Mesodermal cell (in vitro differentiated cells): ENCODE measurements around the gene AGRP.

Experiments
- H3K27ac ChIP-seq: 2 replicates; pipeline ENCODE4 v1.7.0; 2013; ENCODE audit warnings: mild to moderate bottlenecking, low read depth, low read length, moderate library complexity; ENCODE audit not compliant: severe bottlenecking
- H3K36me3 ChIP-seq: 2 replicates; pipeline ENCODE4 v1.7.1; 2013; ENCODE audit warnings: mild to moderate bottlenecking, low read length, moderate library complexity; ENCODE audit not compliant: control insufficient read depth, insufficient read depth
- H3K4me1 ChIP-seq: one replicate; pipeline ENCODE4 v1.7.1; 2013; ENCODE audit warnings: mild to moderate bottlenecking, low read length; ENCODE audit not compliant: insufficient read depth, control insufficient read depth, poor library complexity, severe bottlenecking
- H3K4me3 ChIP-seq: 2 replicates; pipeline ENCODE4 v1.7.0; 2013; ENCODE audit warnings: low read length, control low read depth, mild to moderate bottlenecking; ENCODE audit not compliant: insufficient read depth, poor library complexity, severe bottlenecking; ENCODE audit errors: extremely low read depth
- H3K9me3 ChIP-seq: 2 replicates; pipeline ENCODE4 v1.7.1; 2013; ENCODE audit warnings: mild to moderate bottlenecking, low read length, moderate library complexity; ENCODE audit not compliant: control insufficient read depth
- WGBS, 2 experiments: methylation state at CpG; one replicate each; pipeline ENCODE4 v1.1.5; 2013; ENCODE audit warnings: missing lambda C conversion rate in 2 of 2; ENCODE audit not compliant: insufficient coverage in 2 of 2; 5-methylcytosine and 5-hydroxymethylcytosine counted together

AGRP gene

DNA sequence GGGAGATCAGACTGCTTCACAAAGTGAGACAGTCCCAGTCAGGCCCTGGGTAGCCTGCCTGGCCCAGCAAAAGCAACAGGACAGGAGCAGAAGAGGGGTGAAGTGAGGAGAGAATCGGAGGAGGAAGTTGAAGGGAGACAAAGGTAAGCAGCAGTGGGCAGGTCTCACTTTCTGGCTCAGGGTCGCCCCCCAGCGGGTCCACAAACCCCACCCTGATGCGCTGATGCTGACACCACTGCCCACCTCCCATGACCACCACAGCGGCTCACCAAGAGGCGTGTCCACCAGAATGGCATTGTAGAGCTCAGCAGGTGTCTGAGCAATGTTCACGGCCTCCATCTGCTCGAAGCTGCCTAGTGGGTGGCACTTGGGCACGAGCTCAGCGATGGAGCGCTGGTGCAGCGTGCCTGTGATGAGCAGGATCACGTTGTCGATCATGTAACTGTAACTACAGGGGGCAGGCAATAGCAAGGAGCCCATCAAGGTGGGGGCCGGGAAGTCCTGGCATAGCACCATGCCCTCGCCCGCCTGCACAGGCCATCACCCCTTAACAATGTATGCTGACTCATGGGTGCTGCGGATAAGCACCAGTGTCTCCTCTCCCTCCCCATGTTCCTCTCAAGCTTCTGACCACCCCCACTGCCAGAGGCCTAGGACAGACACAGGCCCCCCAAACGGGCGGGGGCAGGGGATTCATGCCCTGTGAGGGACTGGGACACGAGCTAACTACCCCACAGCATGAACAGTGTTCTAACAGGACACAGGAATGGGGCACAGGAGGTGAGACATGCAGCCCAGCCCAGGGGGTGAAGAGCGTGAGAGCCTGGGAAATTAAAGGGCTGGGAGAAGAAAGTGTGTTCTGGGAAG lies 38.9 kb downstream of the AGRP start:
- 78 to 83% methylated on average over 20 to 21 of the region's 22 CpGs for WGBS, 2 experiments
- H3K36me3 ChIP-seq: peaks cover 26% of the 10 kb centered on the region
- no peaks in the 10 kb centered on the region for H3K4me1 ChIP-seq

DNA sequence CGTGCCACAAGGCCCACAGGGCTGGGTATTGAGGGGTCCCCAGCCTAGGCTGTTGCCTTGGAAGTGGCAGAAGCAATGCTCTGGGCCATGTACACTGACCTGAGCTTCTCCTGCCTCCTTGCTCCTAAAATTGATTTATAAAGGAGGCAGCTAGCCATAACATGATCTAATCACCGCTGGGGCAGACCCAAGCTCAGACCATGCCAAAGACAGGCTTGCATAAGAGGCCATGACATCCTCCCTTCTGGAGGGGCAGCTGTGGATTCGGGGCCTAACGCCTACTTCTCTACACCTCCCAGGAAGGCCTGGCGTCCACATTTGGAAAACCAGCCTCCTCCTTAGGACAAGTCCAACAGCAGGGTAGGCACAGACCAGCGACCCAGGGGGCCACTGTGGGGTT lies 40.1 kb downstream of the AGRP start:
- no peaks in the 10 kb centered on the region for H3K9me3 ChIP-seq
- no peak overlapping the region for H3K4me3 ChIP-seq
- no peak overlapping the region for H3K27ac ChIP-seq
- H3K36me3 ChIP-seq: peaks cover 30% of the 10 kb centered on the region
- H3K4me1 ChIP-seq: no peaks in the 10 kb centered on the region
- WGBS, 2 experiments: 90 to 92% methylated on average over 3 to 4 of the region's 6 CpGs

More for the DNA sequence above, 38.9 kb downstream of the AGRP start:
- Histone ChIP-seq H3K4me3 (no peak overlapping the region), H3K27ac (no peak overlapping the region), H3K9me3 (no peaks in the 10 kb centered on the region)

DNA sequence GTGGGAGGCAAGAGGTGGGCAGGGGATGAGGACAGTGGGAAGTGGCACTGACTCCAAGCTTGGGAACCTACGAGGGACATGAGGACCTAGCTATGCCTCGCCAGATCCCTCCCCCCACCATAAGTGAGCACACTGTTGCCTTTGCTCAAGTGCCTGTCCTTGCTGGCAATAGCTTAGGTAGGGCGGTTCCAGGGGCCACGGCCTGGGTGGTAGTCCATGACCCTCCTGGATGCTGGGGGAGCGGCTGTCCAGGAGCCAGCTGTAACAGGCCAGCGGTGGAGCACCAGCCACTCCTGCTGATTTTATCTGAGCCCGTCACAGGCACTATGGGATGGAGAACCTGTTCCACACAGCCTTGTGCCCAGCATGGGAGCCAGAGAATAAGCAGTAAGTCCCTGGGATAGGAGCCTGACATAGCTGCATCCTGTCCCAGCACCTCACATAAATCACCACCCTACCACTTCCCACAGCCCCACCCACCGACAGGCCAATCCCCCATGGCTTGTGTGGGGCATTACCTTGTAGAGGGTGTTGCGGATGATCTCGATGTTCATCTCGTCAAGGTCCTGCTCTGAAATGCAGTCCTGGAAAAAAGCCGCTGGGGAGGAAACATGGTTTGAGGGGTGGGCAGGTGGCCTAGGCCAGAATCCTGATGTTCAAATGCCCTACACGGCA lies 40.6 kb downstream of the AGRP start:
- peaks cover 31% of the 10 kb centered on the region for H3K36me3 ChIP-seq
- no peaks in the 10 kb centered on the region for H3K9me3 ChIP-seq
- 93 to 96% methylated on average over 11 to 13 of the region's 13 CpGs for WGBS, 2 experiments
- H3K4me3 ChIP-seq: no peak overlapping the region
- no peaks in the 10 kb centered on the region for H3K4me1 ChIP-seq
- H3K27ac ChIP-seq: no peak overlapping the region

DNA sequence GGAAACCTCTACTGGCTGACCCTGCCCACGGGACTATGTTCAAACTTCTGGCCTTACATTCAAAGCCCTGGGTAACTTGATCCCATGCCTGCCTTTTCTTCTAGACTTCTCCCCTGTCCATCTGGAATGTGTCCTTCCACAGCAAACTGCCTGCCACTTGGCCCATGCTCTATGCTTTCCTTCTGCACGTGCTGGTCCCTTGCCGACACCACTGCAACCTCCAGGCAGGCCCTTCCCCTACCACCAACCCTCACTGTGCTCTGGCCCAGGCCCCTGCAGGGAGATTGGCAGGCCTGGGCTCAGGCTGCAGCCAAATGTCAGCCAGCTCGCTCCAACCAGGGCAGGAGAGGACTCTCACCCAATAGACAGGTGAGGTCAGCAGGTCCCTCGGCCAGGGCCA lies 41.4 kb downstream of the AGRP start:
- no peak overlapping the region for H3K27ac ChIP-seq
- H3K9me3 ChIP-seq: no peaks in the 10 kb centered on the region
- WGBS, 2 experiments: 80 to 93% methylated on average over 3 to 5 of the region's 5 CpGs
- H3K36me3 ChIP-seq: peaks cover 39% of the 10 kb centered on the region
- no peaks in the 10 kb centered on the region for H3K4me1 ChIP-seq
- no peak overlapping the region for H3K4me3 ChIP-seq

GRCh38 chr16:67441271-67441753 lies 42.0 kb downstream of the AGRP start:
- 95 to 96% methylated on average over 10 to 12 of the region's 17 CpGs for WGBS, 2 experiments

DNA sequence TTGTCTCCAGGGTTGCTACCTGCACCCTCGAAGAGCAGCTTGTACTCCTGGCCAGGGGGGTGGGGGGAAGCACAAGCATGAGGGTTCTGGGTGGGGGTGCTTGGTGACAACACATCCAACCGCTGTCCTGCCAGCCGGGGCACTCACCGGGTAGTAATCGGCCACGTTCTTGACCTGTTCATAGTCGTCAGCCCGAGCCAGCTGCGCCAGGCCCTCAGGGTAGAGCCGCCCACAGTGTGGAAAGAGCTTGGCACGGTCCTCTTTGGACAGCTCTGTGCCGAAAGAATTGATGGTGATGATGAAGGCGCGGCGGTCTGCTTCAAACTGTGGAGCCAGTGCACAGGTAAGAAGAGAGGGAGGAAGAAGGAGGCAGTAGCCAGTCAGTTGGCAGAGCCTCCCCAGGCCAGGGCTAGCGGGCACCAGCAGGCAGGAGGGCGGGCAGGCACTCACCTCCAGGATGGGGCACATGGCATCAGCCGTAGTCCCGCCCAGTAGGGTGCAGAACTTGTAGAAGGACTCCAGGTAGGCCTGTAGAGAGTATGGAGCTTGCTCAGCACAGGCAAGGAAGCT lies 44.4 kb downstream of the AGRP start:
- 94 to 98% methylated on average over 13 to 18 of the region's 19 CpGs for WGBS, 2 experiments
- Histone ChIP-seq H3K4me1 (no peaks in the 10 kb centered on the region), H3K36me3 (peaks cover 38% of the 10 kb centered on the region), H3K9me3 (no peaks in the 10 kb centered on the region), H3K27ac (no peak overlapping the region), H3K4me3 (no peak overlapping the region)

More at GRCh38 chr16:67441271-67441753, 42.0 kb downstream of the AGRP start:
- peaks cover 43% of the 10 kb centered on the region for H3K36me3 ChIP-seq
- no peak overlapping the region for H3K4me3 ChIP-seq
- no peaks in the 10 kb centered on the region for H3K4me1 ChIP-seq
- H3K9me3 ChIP-seq: no peaks in the 10 kb centered on the region
- no peak overlapping the region for H3K27ac ChIP-seq

- Histone ChIP-seq H3K4me3 (no peak overlapping the region), H3K9me3 (no peaks in the 10 kb centered on the region), H3K27ac (no peak overlapping the region), H3K36me3 (peaks cover 35% of the 10 kb centered on the region), H3K4me1 (no peaks in the 10 kb centered on the region)
- 92 to 94% methylated on average over 12 to 18 of the region's 20 CpGs for WGBS, 2 experiments
These were observed 45.1 kb downstream of the AGRP start for GRCh38 chr16:67438098-67438791.

GRCh38 chr16:67437513-67437912 lies 45.8 kb downstream of the AGRP start:
- WGBS, 2 experiments: 92 to 100% methylated on average over 1 to 3 of the region's 4 CpGs
- no peak overlapping the region for H3K4me3 ChIP-seq

GRCh38 chr16:67436640-67437193 lies 46.6 kb downstream of the AGRP start:
- Histone ChIP-seq H3K4me1 (peaks cover 4% of the 10 kb centered on the region), H3K36me3 (peaks cover 26% of the 10 kb centered on the region), H3K27ac (no peak overlapping the region), H3K9me3 (no peaks in the 10 kb centered on the region), H3K4me3 (no peak overlapping the region)
- WGBS, 2 experiments: 95% methylated on average over 17 of the region's 23 CpGs

More at GRCh38 chr16:67437513-67437912, 45.8 kb downstream of the AGRP start:
- Histone ChIP-seq H3K36me3 (peaks cover 29% of the 10 kb centered on the region), H3K27ac (no peak overlapping the region), H3K4me1 (peaks cover under 1% of the 10 kb centered on the region), H3K9me3 (no peaks in the 10 kb centered on the region)

- Histone ChIP-seq H3K27ac (no peak overlapping the region), H3K4me3 (no peak overlapping the region), H3K9me3 (no peaks in the 10 kb centered on the region), H3K4me1 (peaks cover 4% of the 10 kb centered on the region), H3K36me3 (peaks cover 26% of the 10 kb centered on the region)
- WGBS, 2 experiments: 94 to 96% methylated on average over 14 to 15 of the region's 16 CpGs
These were observed 47.6 kb downstream of the AGRP start for GRCh38 chr16:67435758-67436164.
